Colonic mucosa (tissue), 4 donors: ENCODE results near the gene RASGRP3. TPM values are rescaled to one million over a fixed set of nuclear protein-coding genes. Genes with fewer than 3 reads are reported as not detected.

Experiments used
- DNase-seq: peaks from one replicate; pipeline ENCODE4 v3.0.0-alpha.2; 2020
- H3K27ac ChIP-seq: fragments of 200-600 bp; one replicate; pipeline ENCODE4 v1.8.0; 2021
- H3K27me3 ChIP-seq: fragments of 200-600 bp; one replicate; pipeline ENCODE4 v1.8.0; 2021
- H3K36me3 ChIP-seq: fragments of 200-600 bp; one replicate; pipeline ENCODE4 v1.8.0; 2021
- H3K4me1 ChIP-seq: fragments of 200-600 bp; one replicate; pipeline ENCODE4 v1.8.0; 2021; ENCODE audit warnings: mild to moderate bottlenecking
- H3K4me3 ChIP-seq: fragments of 200-600 bp; one replicate; pipeline ENCODE4 v1.8.0; 2021
- H3K9ac ChIP-seq, 2 donors: one replicate each; pipeline ENCODE4 v1.7.0; 2013; ENCODE audit warnings: control low read depth in 2 of 2, low read depth in 2 of 2, low read length in 2 of 2
- H3K9me3 ChIP-seq: fragments of 200-600 bp; one replicate; pipeline ENCODE4 v1.8.0; 2021
- CTCF ChIP-seq: fragments of 200-600 bp; IDR thresholded peaks from one replicate; pipeline ENCODE4 v1.8.0; 2022; ENCODE audit warnings: antibody characterized with exemption, mild to moderate bottlenecking
- intact Hi-C: fragments of 100-400 bp; cut with DNase I; formaldehyde crosslinking; loops from one replicate; pipeline ENCODE4 v1.14.1; 2022
- total RNA-seq, 2 donors: library from RNA; stranded (reverse); fragmentation: NEBNext Ultra II Directional in 1 of 2; extraction: Animal tissue kit (Norgen Biotek cat#: 25700) in 1 of 2; gene quantifications; one replicate each; pipeline ENCODE4 v1.2.1, GENCODE V29; 2021
- donor health status: healthy.
- donor health status: DM: no; HTN: no; CAD: no.
- donor health status: DM: no; HTN: no; CAD: no.

Gene RASGRP3
- total RNA-seq, 2 donors from 2014 or later: 3.6 to 3.9 TPM

- intact Hi-C loops: no loop called here
- Histone ChIP-seq H3K4me3 (no peak overlapping the region), H3K27me3 (no peaks in the 10 kb centered on the region), H3K9ac (no peak overlapping the region), H3K9me3 (no peaks in the 10 kb centered on the region), H3K27ac (no peak overlapping the region), H3K36me3 (no peaks in the 10 kb centered on the region), H3K4me1 (no peaks in the 10 kb centered on the region)
- no peak for DNase-seq
- no peak for TF ChIP-seq CTCF
Observed at GRCh38 chr2:33502025-33502424, 25.6 kb downstream of the RASGRP3 start.

GRCh38 chr2:33503002-33503401, 26.6 kb downstream of the RASGRP3 start:
- no peaks in the 10 kb centered on the region for H3K36me3 ChIP-seq
- H3K27me3 ChIP-seq: no peaks in the 10 kb centered on the region
- no peak for DNase-seq
- H3K4me1 ChIP-seq: no peaks in the 10 kb centered on the region
- H3K4me3 ChIP-seq: no peak overlapping the region
- no peaks in the 10 kb centered on the region for H3K9me3 ChIP-seq
- intact Hi-C loops: no loop called here
- no peak overlapping the region for H3K9ac ChIP-seq
- no peak for TF ChIP-seq CTCF
- H3K27ac ChIP-seq: no peak overlapping the region

GRCh38 chr2:33505966-33506365, 29.5 kb downstream of the RASGRP3 start:
- H3K9ac ChIP-seq: no peak overlapping the region
- H3K36me3 ChIP-seq: no peaks in the 10 kb centered on the region
- H3K4me1 ChIP-seq: no peaks in the 10 kb centered on the region
- H3K4me3 ChIP-seq: no peak overlapping the region
- H3K27ac ChIP-seq: no peak overlapping the region
- no peak for DNase-seq
- no peak for TF ChIP-seq CTCF
- no peaks in the 10 kb centered on the region for H3K9me3 ChIP-seq
- intact Hi-C loops: no loop called here
- no peaks in the 10 kb centered on the region for H3K27me3 ChIP-seq

GRCh38 chr2:33509908-33510585, 33.6 kb downstream of the RASGRP3 start:
- Histone ChIP-seq H3K4me3 (no peak overlapping the region), H3K9me3 (no peaks in the 10 kb centered on the region), H3K36me3 (no peaks in the 10 kb centered on the region), H3K9ac (no peak overlapping the region), H3K27ac (no peak overlapping the region), H3K4me1 (no peaks in the 10 kb centered on the region), H3K27me3 (no peaks in the 10 kb centered on the region)
- DNase-seq: no peak
- intact Hi-C loops: no loop called here
- TF ChIP-seq CTCF: no peak

GRCh38 chr2:33510586-33510968, 34.1 kb downstream of the RASGRP3 start:
- no peak for DNase-seq
- Histone ChIP-seq H3K4me3 (no peak overlapping the region), H3K27ac (no peak overlapping the region), H3K9me3 (no peaks in the 10 kb centered on the region), H3K36me3 (no peaks in the 10 kb centered on the region), H3K27me3 (no peaks in the 10 kb centered on the region), H3K9ac (no peak overlapping the region), H3K4me1 (no peaks in the 10 kb centered on the region)
- intact Hi-C loops: no loop called here
- no peak for TF ChIP-seq CTCF
